ENCODE data around the gene TMEM168. TPM values are rescaled to one million over a fixed set of nuclear protein-coding genes. Genes with fewer than 3 reads are reported as not detected.

The TMEM168 gene
- total and polyA plus RNA-seq, 2 of the 13 experiments (the other 11 are each of a cell fraction or from before 2014, with no cell fraction given): 8.7 to 15.7 TPM

DNA sequence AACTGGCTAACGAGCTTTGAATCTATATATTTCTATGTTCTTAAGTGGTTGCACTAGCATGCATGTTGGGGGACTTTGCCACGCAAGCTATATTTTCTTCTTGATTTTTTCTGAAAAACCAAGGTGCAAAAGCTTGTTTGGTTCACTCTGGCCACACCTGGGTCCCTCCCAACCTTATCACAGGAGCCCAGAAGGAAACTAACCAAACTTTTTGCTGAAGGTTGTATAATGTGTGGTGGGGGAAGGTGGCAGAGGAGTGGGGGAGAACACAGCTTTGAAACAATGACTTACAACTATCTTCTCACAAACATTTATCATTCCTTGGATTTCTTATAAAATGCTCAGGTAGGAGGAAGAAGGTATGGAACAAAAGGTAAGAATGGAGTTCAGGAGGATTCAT is 75.3 kb downstream of the TMEM168 start:
- Histone ChIP-seq H3K27ac (ENCODE audit: extremely low read length, insufficient read depth, low read length) (no peak overlapping the region), H3K4me3 (replicated peaks in 1 of 3; ENCODE audit: insufficient read depth in 1 of 3, low read depth in 2 of 3, low read length in 3 of 3) (no peak overlapping the region), H2AFZ (ENCODE audit: low read length) (no peak overlapping the region), H3K4me2 (ENCODE audit: low read depth, low read length) (no peak overlapping the region), H3K9ac (ENCODE audit: insufficient read depth, low read depth, low read length) (no peak overlapping the region), H3K4me1 (ENCODE audit: insufficient read depth, low read length) (no peaks in the 10 kb centered on the region), H3K9me3 (ENCODE audit: low read length) (no peaks in the 10 kb centered on the region), H3K27me3 (ENCODE audit: control insufficient read depth in 1 of 2, insufficient read depth in 2 of 2, low read length in 2 of 2) (no peaks in the 10 kb centered on the region), H3K36me3 (replicated peaks in 1 of 2; ENCODE audit: control insufficient read depth in 1 of 2, insufficient read depth in 2 of 2, low read length in 2 of 2) (no peaks in the 10 kb centered on the region), H4K20me1 (ENCODE audit: insufficient read depth, low read length) (no peaks in the 10 kb centered on the region), H3K79me2 (ENCODE audit: insufficient read depth, low read length) (no peaks in the 10 kb centered on the region)
- ATAC-seq (no peak), DNase-seq (ENCODE audit: low spot score) (no peak), FAIRE-seq (no peak)
- POLR2A ChIA-PET: no interaction called here
- CTCF ChIA-PET (ENCODE audit: low intra/inter-chr PET ratio, low total read pairs): no interaction called here
- intact Hi-C loops (cut with micrococcal nuclease; ENCODE audit: unreplicated experiment) (no loop called here), in situ Hi-C loops (cut with HindIII; ENCODE audit: extremely low pct_ligation_motif_present, low pct_unique_long_range_greater_than_20kb) (no loop called here)
- BruUV-seq (replicated peaks): no TSS peak
- WGBS (ENCODE audit: low lambda C conversion rate): 17% methylated on average over 2 of the region's 2 CpGs
- TF ChIP-seq SPEN (CRISPR knock-in tag; IDR thresholded peaks at IDR 0.05; ENCODE audit: low read depth) (no peak), ZNF160 (CRISPR knock-in tag; IDR thresholded peaks at IDR 0.05) (no peak), ZNF530 (CRISPR knock-in tag; IDR thresholded peaks at IDR 0.05; ENCODE audit: low read depth) (no peak), ZNF724P (CRISPR knock-in tag; IDR thresholded peaks at IDR 0.05; ENCODE audit: borderline replicate concordance) (no peak), HNRNPH1 (optimal IDR thresholded peaks at IDR 0.05; ENCODE audit: low read depth, low read length) (no peak), ZFP1 (CRISPR knock-in tag; IDR thresholded peaks at IDR 0.05) (no peak), WIZ (CRISPR knock-in tag; IDR thresholded peaks at IDR 0.05) (no peak), HIVEP1 (CRISPR knock-in tag; IDR thresholded peaks at IDR 0.05) (no peak), KMT2B (CRISPR knock-in tag; IDR thresholded peaks at IDR 0.05) (no peak), ZNF12 (CRISPR knock-in tag; IDR thresholded peaks at IDR 0.05) (no peak), ZNF329 (CRISPR knock-in tag; IDR thresholded peaks at IDR 0.05; ENCODE audit: low read depth) (no peak), NCOA1 (CRISPR knock-in tag; IDR thresholded peaks at IDR 0.05) (no peak), JUN (CRISPR knock-in tag; IDR thresholded peaks at IDR 0.05) (no peak), ZNF282 (IDR thresholded peaks at IDR 0.05; ENCODE audit: partially characterized antibody) (no peak)
- TF ChIP-seq, protein P1, sequence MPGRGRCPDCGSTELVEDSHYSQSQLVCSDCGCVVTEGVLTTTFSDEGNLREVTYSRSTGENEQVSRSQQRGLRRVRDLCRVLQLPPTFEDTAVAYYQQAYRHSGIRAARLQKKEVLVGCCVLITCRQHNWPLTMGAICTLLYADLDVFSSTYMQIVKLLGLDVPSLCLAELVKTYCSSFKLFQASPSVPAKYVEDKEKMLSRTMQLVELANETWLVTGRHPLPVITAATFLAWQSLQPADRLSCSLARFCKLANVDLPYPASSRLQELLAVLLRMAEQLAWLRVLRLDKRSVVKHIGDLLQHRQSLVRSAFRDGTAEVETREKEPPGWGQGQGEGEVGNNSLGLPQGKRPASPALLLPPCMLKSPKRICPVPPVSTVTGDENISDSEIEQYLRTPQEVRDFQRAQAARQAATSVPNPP (CRISPR knock-in tag; IDR thresholded peaks at IDR 0.05): no peak
- TF ChIP-seq, protein P2, sequence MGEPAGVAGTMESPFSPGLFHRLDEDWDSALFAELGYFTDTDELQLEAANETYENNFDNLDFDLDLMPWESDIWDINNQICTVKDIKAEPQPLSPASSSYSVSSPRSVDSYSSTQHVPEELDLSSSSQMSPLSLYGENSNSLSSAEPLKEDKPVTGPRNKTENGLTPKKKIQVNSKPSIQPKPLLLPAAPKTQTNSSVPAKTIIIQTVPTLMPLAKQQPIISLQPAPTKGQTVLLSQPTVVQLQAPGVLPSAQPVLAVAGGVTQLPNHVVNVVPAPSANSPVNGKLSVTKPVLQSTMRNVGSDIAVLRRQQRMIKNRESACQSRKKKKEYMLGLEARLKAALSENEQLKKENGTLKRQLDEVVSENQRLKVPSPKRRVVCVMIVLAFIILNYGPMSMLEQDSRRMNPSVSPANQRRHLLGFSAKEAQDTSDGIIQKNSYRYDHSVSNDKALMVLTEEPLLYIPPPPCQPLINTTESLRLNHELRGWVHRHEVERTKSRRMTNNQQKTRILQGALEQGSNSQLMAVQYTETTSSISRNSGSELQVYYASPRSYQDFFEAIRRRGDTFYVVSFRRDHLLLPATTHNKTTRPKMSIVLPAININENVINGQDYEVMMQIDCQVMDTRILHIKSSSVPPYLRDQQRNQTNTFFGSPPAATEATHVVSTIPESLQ (CRISPR knock-in tag; conservative IDR thresholded peaks at IDR 0.05): no peak
- TF ChIP-seq, protein P3, sequence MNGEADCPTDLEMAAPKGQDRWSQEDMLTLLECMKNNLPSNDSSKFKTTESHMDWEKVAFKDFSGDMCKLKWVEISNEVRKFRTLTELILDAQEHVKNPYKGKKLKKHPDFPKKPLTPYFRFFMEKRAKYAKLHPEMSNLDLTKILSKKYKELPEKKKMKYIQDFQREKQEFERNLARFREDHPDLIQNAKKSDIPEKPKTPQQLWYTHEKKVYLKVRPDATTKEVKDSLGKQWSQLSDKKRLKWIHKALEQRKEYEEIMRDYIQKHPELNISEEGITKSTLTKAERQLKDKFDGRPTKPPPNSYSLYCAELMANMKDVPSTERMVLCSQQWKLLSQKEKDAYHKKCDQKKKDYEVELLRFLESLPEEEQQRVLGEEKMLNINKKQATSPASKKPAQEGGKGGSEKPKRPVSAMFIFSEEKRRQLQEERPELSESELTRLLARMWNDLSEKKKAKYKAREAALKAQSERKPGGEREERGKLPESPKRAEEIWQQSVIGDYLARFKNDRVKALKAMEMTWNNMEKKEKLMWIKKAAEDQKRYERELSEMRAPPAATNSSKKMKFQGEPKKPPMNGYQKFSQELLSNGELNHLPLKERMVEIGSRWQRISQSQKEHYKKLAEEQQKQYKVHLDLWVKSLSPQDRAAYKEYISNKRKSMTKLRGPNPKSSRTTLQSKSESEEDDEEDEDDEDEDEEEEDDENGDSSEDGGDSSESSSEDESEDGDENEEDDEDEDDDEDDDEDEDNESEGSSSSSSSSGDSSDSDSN (CRISPR knock-in tag; IDR thresholded peaks at IDR 0.05): no peak
- TF ChIP-seq, protein P4, sequence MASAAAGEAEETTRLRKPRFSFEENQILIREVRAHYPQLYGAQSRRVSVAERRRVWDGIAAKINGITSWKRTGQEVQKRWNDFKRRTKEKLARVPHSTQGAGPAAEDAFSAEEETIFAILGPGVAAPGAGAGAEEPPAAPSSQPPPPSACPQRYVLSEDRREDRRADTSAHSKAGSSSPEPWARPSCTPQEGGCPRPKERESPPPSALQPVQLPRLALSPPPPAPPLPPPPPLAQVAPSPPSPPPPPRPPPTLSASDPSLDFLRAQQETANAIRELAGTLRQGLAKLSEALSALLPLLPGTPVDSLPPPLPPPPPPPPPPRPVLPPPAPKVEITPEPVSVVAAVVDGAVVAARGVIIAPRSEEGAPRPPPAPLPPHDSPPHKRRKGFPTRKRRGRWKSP (CRISPR knock-in tag; IDR thresholded peaks at IDR 0.05): no peak
- TF ChIP-seq, protein P5, sequence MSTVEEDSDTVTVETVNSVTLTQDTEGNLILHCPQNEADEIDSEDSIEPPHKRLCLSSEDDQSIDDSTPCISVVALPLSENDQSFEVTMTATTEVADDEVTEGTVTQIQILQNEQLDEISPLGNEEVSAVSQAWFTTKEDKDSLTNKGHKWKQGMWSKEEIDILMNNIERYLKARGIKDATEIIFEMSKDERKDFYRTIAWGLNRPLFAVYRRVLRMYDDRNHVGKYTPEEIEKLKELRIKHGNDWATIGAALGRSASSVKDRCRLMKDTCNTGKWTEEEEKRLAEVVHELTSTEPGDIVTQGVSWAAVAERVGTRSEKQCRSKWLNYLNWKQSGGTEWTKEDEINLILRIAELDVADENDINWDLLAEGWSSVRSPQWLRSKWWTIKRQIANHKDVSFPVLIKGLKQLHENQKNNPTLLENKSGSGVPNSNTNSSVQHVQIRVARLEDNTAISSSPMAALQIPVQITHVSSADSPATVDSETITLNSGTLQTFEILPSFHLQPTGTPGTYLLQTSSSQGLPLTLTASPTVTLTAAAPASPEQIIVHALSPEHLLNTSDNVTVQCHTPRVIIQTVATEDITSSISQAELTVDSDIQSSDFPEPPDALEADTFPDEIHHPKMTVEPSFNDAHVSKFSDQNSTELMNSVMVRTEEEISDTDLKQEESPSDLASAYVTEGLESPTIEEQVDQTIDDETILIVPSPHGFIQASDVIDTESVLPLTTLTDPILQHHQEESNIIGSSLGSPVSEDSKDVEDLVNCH (CRISPR knock-in tag; IDR thresholded peaks at IDR 0.05): no peak
